HG03159 (cell line): ENCODE data around the gene HLCS.
"Not testable (repeated sequence)": the region's sequence is repeated elsewhere in the genome, so short reads cannot be mapped to it uniquely, and the experiment has no call there.

Experiments used
- ATAC-seq: cut with Tn5 transposase; IDR thresholded peaks from one replicate; pipeline ENCODE4 v1.9.1; 2021; ENCODE audit warnings: mild to moderate bottlenecking, moderate library complexity; ENCODE audit not compliant: unreplicated experiment

HLCS gene

DNA sequence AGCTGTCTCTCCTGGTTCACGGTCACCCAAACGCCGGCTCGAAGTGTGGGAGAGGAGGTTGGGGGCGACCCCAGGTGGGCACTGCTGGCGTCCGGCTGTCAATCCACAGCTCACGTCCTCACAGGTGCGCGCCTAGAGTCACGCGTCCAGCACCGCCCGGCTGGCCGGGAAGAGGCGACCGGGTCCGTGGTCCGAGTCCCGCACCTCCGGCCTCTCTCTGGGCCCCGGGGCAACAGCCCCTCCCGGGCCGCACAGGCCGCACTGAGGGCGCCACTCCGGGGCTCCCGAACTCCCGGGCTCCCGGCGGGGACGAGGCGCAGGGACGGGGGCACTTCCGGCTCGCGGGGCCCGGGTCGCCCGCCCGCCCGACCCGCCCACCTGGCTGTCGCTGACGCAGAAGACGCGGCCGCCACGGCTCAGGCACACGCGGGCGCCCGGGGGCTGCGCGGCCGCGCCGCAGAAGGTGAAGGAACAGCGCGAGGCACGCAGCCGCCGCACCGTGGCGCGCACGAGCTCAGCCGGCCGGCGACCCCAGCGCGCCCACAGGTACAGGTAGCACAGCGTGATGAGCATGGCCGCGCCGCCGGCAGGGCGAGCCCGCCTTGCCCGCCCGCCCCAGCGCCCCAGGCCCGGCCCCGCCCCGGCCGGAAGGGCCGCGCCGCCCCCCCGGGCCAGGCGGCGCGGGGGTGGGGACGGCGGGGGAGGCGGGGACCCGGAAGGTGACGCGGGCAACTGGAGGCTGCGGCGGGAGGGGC is at the start of gene HLCS:
Gene HLCS, minus strand, starts transcription at position 604 of the 755 bp plus-strand sequence. Its CDS starts 31 bp downstream, at position 573.
- peak; percentile 66 for ATAC-seq

DNA sequence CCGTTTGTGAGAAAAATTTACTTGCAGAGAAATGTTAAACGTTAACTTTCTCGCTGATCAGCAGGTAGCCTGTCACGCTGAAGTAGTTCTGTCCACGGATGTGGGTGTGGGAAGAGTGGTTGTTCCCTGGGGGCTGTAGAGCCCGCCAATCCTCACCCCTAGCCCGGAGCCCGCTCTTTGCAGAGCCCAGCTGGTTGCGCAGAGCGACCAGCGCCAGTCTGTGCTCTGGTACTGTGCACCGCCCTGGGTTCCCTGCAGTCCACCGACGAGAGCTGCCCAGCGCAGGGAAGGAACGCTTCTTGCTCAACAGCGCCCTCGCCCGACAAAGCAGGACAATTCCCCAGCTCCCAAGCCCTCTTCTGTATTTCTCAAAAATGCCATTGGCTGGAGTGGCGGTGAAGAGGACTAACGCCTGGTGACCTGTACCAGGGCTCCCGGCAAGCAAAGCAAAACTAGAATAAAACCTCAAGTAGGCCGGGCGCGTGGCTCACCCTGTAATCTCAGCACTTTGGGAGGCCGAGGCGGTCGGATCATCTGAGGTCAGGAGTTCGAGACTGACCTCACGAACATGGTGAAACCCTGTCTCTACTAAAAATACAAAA is 43.4 kb upstream of the HLCS start:
- peak; percentile 87 for ATAC-seq

DNA sequence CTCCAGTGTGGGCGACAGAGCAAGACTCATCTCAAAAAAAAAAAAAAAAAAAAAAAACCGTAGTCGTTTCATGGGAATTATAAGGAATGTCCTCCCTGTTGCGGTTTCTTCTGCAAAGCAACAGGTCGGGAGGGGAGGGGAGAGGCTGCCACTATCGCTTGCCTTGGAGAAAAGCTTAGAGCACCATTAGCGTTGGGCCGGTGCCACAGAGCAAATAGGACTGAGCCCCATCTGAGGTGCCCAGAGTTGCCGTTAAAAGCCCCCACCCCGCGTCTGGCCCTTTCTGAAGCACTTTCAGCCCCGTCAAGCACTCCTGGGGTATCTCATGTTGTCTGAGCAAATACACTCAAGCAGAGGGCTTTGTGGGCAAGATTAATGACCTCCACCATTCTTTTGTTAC is 42.3 kb upstream of the HLCS start:
- no peak for ATAC-seq

DNA sequence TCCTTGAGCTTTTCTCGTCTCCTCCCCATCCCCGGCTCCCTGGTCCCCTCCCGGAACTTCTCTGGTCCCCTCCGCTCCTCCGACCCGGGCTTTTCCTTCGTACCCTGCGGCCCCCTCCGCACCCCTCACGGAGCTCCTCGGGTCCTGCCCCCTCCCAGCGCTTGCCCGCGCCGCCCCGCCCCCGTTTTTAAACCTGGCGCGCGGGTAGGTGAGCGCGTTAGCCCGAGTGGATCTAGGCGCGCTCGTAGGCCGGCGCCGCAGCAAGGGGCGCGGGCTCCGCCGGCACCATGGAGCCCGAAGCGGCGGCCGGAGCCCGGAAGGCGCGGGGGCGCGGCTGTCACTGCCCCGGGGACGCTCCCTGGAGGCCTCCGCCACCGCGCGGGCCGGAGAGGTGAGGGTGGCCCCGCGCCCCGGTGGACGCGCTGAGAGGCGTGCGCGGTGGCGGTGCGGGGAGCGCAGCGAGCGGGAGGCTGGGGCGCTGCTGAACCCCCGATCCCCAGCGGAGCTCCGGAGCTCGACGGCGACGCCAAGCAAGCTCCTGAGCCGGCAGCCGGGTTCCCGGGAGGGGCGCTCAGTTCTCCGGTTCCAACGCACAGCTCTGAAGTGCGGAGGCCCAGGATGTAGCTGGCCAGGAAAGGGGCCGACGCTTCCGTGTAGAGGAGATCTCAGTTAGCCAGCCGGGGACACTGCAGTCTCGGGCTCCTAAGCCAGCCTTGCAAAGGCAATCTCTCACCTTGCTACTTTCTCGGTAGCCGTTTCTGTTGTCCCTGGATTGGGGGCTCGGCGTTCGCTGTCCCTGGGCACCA is 40.2 kb upstream of the HLCS start, which contains the start of gene RIPPLY3:
Gene RIPPLY3, plus strand, starts transcription at position 217 of the 806 bp plus-strand sequence. Its CDS starts 71 bp downstream, at position 288.
- no peak for ATAC-seq

DNA sequence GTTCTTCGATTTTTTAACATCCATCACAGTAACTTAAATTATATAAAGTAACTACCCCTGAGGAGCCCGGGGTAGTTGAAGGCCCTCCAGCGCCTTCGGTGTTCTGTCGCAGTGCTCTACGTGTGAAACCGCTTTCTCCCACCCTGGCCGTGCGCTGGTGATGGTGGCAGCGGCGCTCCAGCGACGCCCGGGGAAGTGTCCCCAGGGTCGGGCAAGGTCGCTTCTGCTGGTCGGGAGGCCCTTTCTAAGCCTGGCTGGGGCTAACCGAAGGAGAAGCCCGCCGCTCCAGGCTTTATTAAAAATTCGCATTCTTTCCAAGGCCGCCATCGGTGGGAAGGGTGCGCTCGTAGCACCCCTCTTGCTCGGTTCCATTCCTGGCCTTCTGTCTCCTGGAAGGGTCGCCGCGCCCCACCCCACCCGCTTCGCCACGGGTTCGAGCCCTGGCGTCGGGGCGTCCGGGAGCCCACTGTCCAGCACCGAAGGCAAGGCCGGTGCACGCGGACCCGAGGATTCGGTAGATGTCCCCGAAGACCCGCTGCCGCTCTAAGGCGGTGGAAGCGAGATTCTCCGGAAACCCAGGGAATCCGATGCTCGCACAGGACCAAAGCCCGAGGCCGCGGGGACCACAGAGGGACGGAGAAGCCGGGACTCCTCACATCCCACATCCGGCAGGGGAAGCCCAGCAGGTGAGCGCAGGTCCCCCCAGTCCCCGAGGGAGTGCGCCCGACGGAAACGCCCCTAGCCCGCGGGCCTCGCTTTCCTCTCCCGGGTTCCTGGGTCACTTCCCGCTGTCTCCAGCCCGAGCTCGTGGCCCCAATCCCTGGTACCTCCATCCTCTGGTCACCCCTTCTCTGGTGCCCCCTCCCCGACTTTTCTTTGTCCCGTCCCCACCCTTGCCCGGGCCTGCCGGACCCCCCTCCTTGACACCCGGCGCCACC is 39.3 kb upstream of the HLCS start:
- no peak for ATAC-seq

DNA sequence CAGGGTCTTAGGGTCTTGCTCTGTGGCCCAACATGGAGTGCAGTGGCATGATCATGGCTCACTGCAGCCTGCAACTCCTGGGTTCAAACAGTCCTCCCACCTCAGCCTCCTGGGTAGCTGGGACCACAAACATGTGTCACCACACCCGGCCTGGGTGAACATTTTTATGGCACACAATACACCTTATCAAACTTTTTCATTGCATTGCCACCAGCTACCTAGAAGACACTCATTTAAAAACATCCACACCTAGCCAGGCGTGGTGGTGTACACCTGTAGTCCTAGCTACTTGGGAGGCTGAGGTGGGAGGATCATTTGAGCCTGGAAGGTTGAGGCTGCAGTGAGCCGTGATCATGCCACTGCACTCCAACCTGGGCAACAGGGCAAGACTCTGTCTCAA is 37.4 kb upstream of the HLCS start:
- not testable (repeated sequence) for ATAC-seq

DNA sequence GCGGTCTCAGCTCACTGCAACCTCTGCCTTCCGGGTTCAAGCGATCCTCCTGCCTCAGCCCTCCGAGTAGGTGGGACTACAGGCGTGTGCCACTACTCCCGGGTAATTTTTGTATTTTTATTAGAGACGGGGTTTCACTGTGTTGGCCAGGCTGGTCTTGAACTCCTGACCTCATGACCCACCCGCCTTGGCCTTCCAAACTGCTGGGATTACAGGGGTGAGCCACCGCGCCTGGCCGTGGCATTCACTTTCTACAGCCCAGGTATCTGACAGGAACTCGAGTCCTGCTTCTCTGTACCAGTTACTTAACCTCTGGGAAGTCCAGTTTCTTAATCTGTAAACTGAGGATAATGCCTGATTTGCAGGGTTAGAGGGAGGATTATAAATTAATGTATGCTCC is 36.4 kb upstream of the HLCS start:
- not testable (repeated sequence) for ATAC-seq

DNA sequence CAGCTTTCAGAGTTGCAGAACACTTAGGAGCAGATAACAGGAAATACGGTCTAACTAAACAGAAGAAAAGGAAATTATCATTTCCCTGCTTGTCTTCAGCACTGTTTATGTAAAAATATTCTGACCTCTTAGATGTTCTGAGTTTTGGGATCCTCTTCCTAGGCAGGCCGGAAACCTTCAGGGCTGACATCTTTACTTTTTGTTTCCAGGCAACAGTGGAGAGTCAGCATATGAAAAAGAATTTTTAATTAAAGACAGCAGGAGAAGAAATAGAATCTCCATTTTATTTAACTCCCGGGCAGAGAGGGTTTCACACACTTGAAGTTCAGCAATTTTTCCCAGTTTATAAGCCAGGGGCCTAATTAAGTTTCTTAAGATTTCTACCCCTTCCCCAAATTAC is 35.0 kb upstream of the HLCS start:
- ATAC-seq: no peak

DNA sequence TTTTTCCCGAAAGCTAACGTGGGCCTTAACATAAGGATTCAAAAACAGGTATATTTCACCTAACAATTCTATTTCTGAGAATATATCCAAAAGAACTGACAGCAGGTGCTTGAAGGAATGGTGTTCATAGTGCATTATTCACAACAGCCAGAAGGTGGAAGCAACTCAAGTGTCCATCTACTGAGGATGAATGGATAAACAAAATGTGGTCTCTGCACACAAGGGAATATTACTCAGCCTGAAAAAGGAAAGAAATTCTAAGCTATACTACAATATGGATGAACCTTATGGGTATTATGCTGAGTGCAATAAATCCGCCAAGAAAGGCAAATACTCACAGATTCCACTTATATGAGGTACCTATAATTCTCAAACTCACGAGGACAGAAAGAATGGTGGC is 33.9 kb upstream of the HLCS start:
- ATAC-seq: no peak

DNA sequence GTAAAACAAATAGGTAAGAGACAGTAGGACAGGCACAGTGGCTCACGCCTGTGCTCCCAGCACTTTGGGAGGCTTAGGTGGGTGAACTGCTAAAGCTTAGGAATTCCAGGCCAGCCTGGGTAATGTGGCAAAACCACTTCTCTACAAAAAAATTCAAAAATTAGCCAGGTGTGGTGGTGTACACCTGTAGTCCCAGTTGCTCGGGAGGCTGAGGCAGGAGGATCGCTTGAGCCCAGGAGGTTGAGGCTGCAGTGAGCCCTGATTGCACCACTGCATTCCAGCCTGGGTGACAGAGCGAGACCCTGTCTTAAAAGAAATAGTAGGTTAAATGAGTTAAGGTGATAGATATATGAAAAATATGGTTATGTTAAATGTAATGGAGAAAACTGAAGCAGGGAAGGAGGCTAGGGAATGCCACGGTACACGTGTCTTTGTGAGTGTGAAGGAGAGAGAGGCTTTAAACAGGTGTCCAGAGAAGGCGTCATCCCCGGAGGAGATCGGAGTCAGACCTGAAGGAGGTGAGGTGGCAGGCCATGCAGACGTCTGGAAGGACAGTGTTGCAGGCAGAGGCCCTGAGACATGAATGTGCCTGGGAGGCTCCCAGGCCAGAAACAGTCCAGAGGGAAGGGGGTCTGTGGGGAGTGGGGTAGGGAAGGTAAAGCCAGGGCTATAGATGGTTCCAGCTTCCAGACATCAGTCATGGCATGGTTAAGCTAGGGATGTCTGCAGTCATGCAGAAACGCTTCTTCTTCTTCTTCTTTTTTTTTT is 32.8 kb upstream of the HLCS start:
- ATAC-seq: no peak

DNA sequence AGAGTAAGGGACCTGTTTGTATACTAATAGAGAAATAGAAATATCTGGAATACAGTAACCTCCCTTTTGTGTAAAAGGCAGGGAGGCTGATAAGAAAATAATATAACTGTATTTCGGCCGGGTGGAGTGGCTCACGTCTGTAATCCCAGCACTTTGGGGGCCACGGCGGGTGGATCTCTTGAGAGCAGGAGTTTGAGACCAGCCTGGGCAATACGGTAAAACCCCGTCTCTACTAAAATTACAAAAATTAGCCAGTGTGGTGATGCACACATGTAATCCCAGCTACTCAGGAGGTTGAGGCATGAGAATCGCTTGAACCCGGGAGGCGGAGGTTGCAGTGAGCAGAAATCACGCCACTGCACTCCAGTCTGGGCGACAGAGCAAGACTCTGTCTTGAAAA is 28.8 kb upstream of the HLCS start:
- not testable (repeated sequence) for ATAC-seq

DNA sequence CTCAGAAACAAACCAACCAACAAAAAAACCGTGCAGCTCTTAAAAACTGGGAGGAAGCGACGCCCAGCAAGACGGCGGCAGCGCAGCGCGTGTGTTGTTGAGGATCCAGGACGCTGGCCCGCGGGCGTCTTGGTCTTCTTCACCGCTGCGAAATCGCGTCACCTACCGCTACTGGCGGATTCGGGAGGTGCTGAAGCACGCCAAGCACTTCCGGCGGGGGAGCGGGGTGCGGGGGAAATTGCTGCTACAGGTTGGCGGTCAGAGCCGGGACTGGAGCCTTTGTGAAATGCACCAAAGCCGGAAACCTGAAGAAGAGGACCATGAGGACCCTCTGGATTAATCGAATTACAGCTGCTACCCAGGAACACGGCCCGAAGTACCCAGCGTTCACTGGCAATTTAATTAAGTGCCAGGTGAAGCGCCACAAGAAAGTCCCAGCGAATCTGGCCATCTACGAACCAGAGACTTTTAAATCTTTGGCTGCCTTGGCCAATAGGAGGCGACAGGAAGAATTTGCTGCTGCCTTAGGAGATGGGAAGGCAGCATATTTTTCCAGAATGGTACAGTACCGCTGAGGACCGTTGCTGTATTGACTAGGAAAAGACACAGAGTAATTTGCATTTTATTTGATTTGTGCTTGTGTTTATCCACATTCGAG is 28.2 kb upstream of the HLCS start:
- no peak for ATAC-seq

DNA sequence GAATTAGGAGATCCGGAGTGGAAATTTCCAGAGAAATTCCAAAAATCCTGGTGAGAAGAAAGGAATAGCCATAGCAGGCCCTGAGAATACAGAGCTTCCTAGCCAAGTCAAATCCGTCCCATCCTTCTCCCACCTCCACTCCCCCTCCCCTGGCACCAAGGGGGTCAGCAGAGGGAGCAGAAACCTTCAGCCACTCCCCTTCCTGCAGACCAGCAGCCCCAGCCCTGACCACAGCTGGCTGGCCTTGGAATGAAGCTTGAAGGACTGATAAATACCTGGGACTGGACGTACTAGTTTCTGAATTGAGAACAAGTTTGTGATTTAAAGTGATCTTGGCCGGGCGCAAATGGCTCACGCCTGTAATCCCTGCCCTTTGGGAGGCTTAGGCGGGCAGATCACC is 26.2 kb upstream of the HLCS start:
- ATAC-seq: no peak

DNA sequence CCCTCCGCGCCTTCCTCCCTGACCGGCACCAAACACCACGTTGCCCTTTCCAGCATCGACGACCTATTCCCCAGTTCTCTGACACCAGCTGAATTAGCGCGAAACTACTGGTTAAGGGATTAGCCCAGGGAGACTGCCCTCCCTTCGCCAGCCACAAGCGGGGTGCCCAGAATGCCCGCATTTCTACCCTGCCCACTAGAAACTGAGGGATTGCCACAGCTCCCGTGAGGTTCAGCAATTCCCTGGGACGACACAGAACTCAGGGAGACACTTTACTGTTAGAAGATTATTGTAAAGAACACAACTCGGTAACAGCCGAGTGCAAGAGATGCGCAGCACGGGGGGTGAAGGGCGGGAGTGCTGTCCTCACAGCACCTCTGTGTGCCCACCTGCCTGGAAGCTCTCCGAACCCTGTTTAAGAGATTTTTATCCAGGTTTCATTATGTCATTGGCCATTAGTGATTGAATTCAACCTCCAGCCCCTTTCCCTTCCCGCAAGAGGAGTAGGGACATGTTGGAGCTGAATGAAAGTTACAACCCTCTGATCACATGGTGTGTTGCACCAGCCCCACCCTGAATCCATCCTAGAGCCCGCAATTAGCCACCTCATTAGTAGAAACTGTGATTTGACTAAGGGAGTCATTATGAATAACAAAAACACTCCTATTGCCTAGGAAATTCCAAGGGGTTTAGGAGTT is 24.2 kb upstream of the HLCS start:
- ATAC-seq: no peak

DNA sequence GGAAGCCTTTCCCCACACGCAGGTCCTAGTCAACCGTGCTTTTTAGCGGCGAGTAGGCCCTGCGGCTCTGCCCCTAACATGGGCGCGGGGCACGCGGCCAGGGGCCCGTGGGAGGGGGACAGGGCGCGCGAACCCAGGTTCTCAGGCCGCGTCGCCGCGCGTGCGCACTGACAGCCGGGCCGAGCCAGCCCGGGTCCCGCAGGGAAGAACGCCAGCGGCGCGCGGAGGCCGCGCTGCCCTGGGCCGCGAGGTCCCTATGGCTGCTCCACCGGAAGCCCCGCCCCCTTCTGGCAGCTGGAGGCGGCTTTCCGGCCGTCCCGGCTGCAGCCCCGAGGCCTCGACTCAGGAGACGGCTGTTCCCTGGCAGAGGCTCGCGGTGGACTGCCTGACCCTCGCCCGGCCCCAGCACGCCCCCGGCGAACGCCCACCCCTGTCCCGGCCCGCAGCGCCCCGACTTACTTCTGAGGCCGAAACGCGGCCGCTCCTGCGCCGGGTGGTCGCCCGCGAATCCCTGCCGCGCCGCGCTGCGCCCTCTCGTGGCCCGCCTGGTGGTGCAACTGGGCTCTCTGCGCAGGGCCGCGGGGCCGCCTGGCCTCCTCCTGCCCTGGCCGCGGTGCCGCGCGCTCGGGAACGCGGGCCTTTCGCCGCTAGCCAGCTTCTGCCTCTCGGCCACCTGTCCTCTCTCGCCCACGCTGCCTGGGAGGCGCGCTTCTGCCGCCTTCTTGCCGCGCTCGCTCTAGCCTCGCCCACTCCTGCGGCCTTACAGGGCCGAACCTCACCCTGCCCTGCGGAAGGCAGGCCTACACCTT is 23.4 kb upstream of the HLCS start:
- ATAC-seq: peak; percentile 86

DNA sequence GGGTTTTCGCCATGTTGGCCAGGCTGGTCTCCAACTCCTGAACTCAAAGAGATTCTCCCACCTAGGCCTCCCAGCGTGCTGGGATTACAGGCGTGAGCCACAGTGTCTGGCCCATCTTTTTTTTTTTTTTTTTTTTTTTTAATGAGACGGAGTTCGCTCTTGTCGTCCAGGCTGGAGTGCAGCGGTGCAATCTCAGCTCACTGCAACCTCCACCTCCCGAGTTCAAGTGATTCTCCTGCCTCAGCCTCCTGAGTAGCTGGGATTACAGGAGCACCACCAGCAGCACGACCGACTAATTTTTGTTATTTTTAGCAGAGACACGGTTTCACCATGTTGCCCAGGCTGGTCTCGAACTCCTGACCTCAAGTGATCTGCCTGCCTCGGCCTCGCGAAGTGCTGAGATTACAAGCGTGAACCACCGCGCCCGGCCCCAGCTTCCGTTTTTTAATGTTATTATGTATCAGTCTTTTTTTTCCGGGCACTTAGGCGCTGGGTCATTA is 22.8 kb upstream of the HLCS start:
- ATAC-seq: not testable (repeated sequence)

DNA sequence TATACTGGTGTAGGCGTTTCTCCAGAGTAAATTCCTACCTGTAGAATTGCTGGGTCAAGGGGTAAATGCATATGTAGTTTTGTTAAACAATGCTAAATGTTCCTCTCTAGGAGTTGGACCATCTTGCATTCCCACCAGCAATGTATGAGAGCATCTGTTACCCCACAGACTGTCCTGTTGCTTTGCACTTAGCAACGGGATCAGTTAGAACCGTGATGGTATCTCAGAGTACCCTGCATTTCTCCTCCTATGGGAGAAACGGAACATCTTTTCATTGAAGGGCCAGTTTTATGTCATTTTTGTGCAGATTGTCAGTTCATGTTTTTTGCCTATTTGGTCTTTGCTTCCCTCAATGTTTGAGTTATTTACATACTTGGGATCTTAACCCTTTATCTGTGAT is 22.1 kb upstream of the HLCS start:
- ATAC-seq: no peak

DNA sequence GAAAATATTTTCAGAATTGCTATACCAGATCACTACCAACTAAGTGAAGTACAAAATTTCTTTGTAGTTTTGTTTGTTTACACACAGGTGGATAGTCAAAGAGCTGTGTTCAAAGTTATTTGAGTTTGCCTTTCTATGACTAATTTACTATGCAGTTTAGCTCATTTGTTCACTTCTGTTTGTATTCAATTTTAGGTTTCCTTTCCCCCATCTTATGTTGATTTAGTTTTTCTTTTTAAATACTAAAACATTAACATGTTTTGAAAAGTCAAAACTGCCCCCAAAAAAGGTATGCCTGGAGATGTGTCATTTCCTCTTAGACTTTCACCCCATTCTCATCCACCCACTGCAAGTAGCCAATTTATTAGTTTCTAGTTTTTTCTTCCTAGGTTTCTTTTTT is 21.4 kb upstream of the HLCS start:
- no peak for ATAC-seq
